Stimulated activated CD4-positive, alpha-beta T cell treated with anti-CD3 and anti-CD28 coated beads, TNF-alpha, amount 100 ng/mL, for 1 hour (primary cell): ENCODE data around the gene TRAIP.
"Not testable (repeated sequence)": the region's sequence is repeated elsewhere in the genome, so short reads cannot be mapped to it uniquely, and the experiment has no call there.

ENCODE experiments used
- DNase-seq, 3 donors: peaks; one replicate each; pipeline ENCODE4 v3.0.0-alpha.2; 2020; ENCODE audit warnings: low read depth in 3 of 3, low spot score in 1 of 3

TRAIP gene, protein sequence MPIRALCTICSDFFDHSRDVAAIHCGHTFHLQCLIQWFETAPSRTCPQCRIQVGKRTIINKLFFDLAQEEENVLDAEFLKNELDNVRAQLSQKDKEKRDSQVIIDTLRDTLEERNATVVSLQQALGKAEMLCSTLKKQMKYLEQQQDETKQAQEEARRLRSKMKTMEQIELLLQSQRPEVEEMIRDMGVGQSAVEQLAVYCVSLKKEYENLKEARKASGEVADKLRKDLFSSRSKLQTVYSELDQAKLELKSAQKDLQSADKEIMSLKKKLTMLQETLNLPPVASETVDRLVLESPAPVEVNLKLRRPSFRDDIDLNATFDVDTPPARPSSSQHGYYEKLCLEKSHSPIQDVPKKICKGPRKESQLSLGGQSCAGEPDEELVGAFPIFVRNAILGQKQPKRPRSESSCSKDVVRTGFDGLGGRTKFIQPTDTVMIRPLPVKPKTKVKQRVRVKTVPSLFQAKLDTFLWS

GRCh38 chr3:49856181-49857005 is at the start of gene TRAIP:
TRAIP (minus strand) TSS chr3:49856564; CDS start chr3:49856453, 111 bp downstream.
- DNase-seq = peak; percentile 80 to 91 (median 87)

GRCh38 chr3:49904448-49904847 is 48.1 kb upstream of the TRAIP start:
- DNase-seq = not testable (repeated sequence)

- DNase-seq = peak; percentile 35 to 74 (median 64)
These were observed 47.4 kb upstream of the TRAIP start, which contains the start of gene MST1R for GRCh38 chr3:49903451-49904424. MST1R (minus strand) TSS chr3:49903873; CDS start chr3:49903609, 264 bp downstream.

DNA sequence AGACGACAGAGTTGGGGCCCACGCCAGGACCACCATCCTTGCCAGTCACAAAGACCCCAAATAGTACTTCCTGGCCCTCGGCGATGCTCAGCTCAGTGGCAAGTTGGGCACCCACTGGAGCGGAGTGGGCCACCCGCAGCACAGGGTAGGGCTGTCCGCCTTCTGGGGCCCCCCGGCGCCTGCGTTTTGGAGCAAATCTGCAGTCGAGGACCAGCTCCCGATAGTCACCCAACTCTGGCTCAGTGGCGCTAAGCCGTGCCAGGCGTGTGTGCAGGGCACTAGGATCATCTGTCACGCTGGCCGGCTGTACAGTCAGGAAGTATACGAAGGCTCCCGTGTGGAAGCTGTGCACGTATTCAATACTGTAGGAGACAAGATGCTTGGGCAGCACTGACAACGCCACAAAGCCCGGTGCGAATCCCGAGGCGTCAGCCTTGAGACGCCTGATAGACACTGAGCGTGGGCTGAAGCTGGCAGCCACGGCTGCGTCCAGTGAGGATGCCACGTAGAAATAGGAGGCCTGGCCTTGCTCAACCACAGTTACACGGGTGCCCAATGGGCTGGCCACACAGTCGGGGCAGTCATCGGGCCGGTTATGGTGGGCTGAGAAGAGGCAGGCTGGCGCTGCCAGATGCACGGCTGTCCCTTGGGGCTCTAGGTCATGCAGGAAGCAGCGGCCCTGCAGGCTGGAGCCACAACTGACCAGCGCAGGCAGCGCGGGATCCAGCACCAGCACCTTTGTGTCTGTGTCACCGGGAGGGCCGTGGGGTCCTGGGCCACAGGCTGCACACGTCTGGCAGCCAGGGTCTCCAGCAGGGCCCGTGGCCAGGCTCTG is 46.4 kb upstream of the TRAIP start:
- DNase-seq = no peak

DNA sequence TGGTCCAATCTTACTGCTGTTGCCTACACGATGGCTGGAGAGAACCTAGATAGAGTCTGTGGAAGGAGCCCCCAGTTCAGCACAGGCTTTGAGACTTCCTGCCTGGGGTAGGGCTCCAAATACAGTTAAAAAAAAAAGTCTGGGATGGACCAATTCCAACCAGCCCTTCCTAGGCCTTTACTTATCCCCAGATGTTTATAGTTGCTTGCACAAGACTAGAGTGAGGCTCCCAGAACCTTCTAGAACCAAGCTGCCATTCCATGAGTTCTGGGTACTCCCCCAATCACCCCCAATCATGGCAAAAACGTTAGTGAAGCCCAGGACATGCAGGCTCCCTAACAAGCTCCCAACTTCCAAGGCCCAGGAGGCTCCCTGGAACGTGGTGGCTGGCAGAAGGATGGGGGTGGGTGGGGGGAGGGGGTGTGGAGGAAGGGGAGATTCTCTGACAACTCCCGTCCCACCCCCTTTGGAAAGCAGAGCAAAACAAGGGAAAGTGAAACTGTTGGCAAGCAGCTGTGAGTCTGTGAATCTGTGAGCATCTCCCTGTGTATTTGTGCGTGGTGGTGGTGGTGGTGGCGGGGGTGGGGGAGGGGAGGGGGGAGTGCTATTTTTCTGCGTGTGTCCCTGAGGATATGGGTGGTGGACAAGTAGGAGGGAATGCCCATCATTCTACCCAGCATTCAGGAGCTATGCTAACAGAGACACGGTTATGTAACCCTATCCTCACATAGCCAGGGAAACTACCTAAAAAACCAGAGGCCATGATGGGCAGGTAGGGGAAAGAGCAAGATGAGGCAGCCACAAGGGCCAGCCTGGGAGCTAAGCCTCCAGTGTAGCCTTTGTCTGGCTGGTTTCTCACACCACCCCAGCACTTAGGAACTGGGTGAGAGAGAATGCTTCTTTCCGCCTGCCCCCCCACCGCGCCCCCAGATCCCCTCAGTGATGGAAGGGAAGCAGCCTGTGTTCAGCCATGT is 45.3 kb upstream of the TRAIP start:
- no peak for DNase-seq

- no peak for DNase-seq
These were observed 44.3 kb upstream of the TRAIP start for GRCh38 chr3:49900491-49901153.

GRCh38 chr3:49899815-49900214 is 43.5 kb upstream of the TRAIP start:
- no peak for DNase-seq

DNA sequence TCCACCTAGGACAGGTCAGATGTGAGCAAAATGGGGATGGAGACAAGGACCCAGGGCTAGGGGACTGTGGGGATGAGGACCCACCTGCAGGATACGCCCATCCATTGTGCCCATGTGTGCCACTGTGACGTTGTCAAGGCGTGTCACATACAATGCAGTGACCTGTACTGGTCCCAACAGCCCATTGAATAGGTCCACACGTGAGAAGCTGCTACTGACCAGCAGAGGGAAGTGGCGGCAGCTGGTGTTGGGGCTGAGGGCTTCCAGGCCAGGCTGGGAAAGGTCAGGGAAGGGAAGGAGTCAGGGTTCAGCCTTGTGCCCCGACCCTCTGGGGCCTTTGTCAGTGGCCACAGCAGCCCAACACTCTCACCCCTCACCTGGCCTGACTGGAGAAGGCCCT is 42.6 kb upstream of the TRAIP start:
- no peak for DNase-seq

GRCh38 chr3:49896345-49896744 is 40.0 kb upstream of the TRAIP start:
- no peak for DNase-seq

DNA sequence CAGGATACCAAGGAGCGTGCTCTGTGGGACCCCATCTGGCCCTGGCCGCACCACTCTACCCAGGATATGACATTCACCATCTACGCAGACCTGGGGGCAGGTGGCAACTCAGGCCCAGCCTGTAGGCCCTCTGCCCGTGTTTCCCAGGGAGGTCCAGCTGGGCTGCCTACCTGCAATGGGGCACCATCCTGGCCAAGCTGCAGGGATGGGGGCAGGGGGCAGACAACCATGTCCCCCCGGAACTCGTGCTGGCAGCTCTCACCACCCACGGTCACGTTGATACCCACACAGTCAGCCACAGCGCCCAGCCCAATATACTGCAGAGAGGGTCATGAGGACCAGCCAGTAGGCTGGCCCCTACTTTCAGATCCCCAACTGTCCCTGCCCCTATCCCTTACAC is 39.4 kb upstream of the TRAIP start:
- no peak for DNase-seq

DNA sequence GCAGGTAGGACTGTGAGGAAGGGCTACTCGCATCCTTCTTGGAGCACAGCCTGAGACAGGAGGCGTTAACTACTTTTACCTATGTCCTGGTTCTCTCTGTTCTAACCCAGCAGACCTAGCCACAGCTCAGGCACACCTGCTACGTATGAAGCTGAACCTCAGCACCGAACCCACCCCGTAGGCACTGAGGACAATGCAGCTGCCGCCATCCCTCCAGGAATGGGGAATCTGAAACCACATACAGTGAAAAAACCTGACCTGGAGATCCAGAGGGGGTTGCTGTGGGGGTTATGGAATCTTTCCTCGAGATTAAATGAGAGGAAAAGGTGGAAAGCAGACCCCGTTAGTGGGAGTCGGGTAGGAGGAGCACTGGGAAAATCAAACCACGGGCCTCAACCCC is 32.9 kb upstream of the TRAIP start:
- DNase-seq = no peak

GRCh38 chr3:49886922-49887265 is 30.5 kb upstream of the TRAIP start:
- DNase-seq = no peak

DNA sequence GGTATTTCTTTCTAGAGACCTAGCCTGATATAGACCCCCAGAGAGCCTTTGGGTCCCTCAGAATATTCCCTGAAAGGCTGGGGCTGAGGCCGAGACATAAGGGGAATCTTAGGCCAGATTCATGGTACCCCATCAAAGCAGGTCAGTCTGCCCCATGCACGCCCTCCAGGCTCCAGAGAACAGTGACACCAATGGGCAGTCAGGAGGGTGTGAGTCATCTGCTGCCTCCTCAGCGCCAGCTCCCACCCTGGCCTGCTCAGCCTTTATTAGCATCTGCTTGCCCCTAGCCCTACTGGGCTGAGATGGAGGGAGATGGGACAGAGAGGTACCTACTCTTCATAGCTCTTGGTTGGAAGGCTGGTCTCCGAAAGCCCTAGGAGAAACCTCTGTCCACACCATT is 27.6 kb upstream of the TRAIP start:
- no peak for DNase-seq

DNA sequence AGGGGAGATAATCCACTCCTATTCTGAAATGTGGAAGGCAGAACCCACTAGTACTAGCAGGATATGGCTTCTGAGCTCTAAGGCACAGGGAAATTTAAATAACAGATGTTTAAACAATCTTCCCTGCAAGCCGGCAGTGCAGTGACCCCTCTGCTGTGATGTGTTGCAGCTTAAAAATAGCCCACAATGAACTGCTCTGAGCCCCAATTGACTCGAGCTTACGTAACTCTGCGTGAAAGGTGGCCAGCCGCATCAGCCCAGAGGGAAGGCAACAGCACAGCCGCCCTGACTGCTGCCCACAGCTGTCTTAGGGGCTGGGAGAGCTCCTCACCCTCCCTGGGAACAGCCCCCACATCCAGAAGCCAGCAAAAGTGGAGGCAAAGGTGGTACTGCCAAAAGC is 25.8 kb upstream of the TRAIP start:
- DNase-seq = no peak

GRCh38 chr3:49880581-49881315 is 24.4 kb upstream of the TRAIP start:
- DNase-seq = no peak

- DNase-seq = no peak
These were observed 23.4 kb upstream of the TRAIP start for GRCh38 chr3:49879721-49880120.

- no peak for DNase-seq
These were observed 22.3 kb upstream of the TRAIP start for GRCh38 chr3:49878686-49879085.

- DNase-seq = no peak
These were observed 21.4 kb upstream of the TRAIP start for GRCh38 chr3:49877716-49878115.
